Erythroblast (primary cell): ENCODE results near the gene TSC1.

Experiments
- GATA1 ChIP-seq: IDR thresholded peaks from 2 replicates; pipeline ENCODE4 v1.6.1; 2011; ENCODE audit warnings: low read depth, mild to moderate bottlenecking, control low read depth, low read length, moderate library complexity
- POLR2A ChIP-seq: IDR thresholded peaks from 2 replicates; pipeline ENCODE4 v1.6.1; 2011; ENCODE audit warnings: mild to moderate bottlenecking, low read length

DNA sequence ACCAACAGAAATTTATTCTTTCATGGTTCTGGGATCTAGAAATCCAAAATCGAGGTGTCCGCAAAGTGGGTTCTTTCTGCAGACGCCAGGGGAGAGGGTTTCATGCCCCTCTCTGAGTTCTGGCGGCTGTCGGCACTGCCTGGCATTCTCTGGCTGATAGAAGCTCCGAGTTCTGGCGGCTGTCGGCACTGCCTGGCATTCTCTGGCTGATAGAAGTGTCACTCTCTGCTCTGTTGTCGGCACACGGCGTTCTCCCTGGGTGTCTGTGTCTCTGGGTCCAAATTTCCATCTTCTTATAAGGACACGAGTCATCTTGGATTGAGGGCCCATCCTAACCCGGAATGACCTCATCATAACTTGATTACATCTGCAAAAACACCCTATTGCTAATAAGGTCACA, 41.7 kb upstream of the TSC1 start:
- TF ChIP-seq POLR2A (no peak), GATA1 (no peak)
